Pancreas (tissue), 10 donors: ENCODE measurements around the gene CNDP1. TPM values are rescaled to one million over a fixed set of nuclear protein-coding genes. Genes with fewer than 3 reads are reported as not detected.

Experiments
- ATAC-seq, 4 donors: fragments of 200-7000 bp; cut with Tn5 transposase; one replicate each; pipeline versions ENCODE4 v1.8.0 to v1.9.1; 2020; ENCODE audit warnings: mild to moderate bottlenecking in 4 of 4, moderate library complexity in 4 of 4
- DNase-seq, 6 donors: peaks; one replicate each; pipeline ENCODE4 v3.0.0-alpha.2; 2020
- FAIRE-seq: peaks from 2 replicates; lab custom pipeline; 2012; peaks lifted over from hg19 to GRCh38; lab: Jason Lieb, UNC
- H3K27ac ChIP-seq, 4 donors: fragments of 200-600 bp; sonication (generic); 1 replicate in 3 of 4; 2 replicates in 1 of 4; pipeline versions ENCODE4 v1.5.0 to v1.8.0; 2020
- H3K27me3 ChIP-seq, 4 donors: fragments of 200-600 bp; one replicate each; pipeline ENCODE4 v1.8.0; 2021
- H3K36me3 ChIP-seq, 3 donors: fragments of 200-600 bp; sonication (generic) in 1 of 3; one replicate each; pipeline versions ENCODE4 v1.5.0 to v1.8.0; 2020 to 2021
- H3K4me1 ChIP-seq, 3 donors: fragments of 200-600 bp; one replicate each; pipeline ENCODE4 v1.8.0; 2021
- H3K4me3 ChIP-seq, 4 donors: fragments of 200-600 bp; sonication (generic) in 2 of 4; one replicate each; pipeline versions ENCODE4 v1.5.0 to v1.8.0; 2020 to 2021
- H3K9me3 ChIP-seq, 4 donors: fragments of 200-600 bp; one replicate each; pipeline ENCODE4 v1.8.0; 2021
- CTCF ChIP-seq, 4 donors: fragments of 200-600 bp; sonication (generic) in 3 of 4; IDR thresholded peaks; one replicate each; pipeline versions ENCODE4 v1.5.0 to v1.8.0; 2021; ENCODE audit warnings: antibody characterized with exemption in 4 of 4
- WGBS, 2 donors: extraction: QIAGEN DNeasy Blood & Tissue Kit; methylation state at CpG; one replicate each; pipeline ENCODE4 v1.1.7; 2013; 5-methylcytosine and 5-hydroxymethylcytosine counted together
- intact Hi-C, 3 donors: fragments of 100-400 bp; cut with DNase I; formaldehyde crosslinking; loops; one replicate each; pipeline versions ENCODE4 v1.11.1 to v1.14.2; 2022
- polyA plus RNA-seq, 2 donors: library from polyadenylated mRNA; stranded (reverse); fragments of 200-250 nt; gene quantifications; one replicate each; pipeline ENCODE4 v1.2.3, GENCODE V29; 2013
- total RNA-seq, 6 donors: library from RNA; stranded (reverse); fragmentation: NEBNext Ultra II Directional in 4 of 6; extraction: Animal tissue kit (Norgen Biotek cat#: 25700) in 4 of 6; gene quantifications; one replicate each; pipeline versions ENCODE4 v1.2.1 to v1.2.4, GENCODE V29; 2021 to 2023
- donor health status: healthy with polysubstance abuse.
- donor health status: DM: no; HTN: no; CAD: no; lungs with moderate emphysema.
- donor health status: DM: no; HTN: no; CAD: no.
- donor health status: control.
- donor health status: control.
- donor health status: Bipolar disorder and iron deficiency.
- donor health status: DM: yes; HTN: yes; CAD: no.
- donor health status: DM: no; HTN: no; CAD: no.
- donor health status: DM: no; HTN: no; CAD: no.
- donor health status: DM: yes; HTN: yes; CAD: no.

The CNDP1 gene
- total and polyA plus RNA-seq, 8 donors, result 0.09 to 0.84 (median 0.21) TPM; not detected in 2

- intact Hi-C loops, result loop anchor here in 1 of 3 donors (10.0 kb wide), 1 partner anchor 351 kb away; no protein-coding TSS in a partner anchor
Observed at GRCh38 chr18:74546007-74546406, 11.7 kb downstream of the CNDP1 start.

DNA sequence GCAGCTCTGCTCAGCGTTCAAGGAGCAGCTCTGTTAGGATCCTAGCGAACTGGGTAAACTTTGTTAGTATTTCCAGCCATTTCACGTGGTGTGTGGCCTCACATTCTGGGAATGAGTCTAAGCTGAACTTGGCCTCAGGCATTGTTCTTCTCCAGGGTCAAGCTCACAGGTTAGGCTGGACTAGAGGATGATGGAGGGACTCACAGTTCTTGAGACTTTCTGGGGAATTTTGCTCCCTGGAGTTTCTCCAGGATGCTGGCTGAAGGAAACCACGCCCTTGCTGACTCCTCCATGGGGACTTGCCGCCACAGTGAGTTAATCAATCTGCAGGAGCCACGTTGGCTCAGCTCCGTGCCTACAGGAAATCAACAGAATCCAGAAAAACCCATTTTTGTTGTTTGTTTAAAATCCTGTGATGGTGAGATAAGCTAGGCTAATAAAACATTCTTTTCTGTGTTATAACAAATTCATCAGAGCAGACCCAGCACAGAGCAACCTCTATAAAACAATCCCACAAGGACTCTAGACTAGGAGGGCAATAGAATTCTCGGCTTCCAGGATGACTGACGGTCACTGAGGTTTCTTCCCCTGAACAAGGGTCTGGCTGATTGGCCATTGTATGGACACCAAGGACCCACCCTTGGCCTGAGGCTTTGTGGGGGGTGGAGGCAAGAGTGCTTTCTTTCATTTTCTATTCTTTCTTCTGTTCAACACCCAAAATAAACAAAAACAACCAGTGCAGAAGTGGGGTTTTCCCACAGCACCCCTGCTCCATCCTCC, 12.6 kb downstream of the CNDP1 start:
- H3K9me3 ChIP-seq, result no peaks in the 10 kb centered on the region
- H3K36me3 ChIP-seq, result no peaks in the 10 kb centered on the region
- WGBS, 2 donors, result 52 to 53% methylated on average over 9 of the region's 9 CpGs
- FAIRE-seq (no peak), ATAC-seq (peak in 3 of 4 donors; percentile 40 to 49 (median 47)), DNase-seq (no peak)
- peak overlapping the region in 3 of 4 donors; percentile 25 to 64 (median 31) for H3K27ac ChIP-seq
- peaks cover 0 to 13% (median 0%) of the 10 kb centered on the region in 3 donors for H3K4me1 ChIP-seq
- no peak for TF ChIP-seq CTCF (IDR thresholded peaks at IDR 0.05)
- no peak overlapping the region for H3K4me3 ChIP-seq
- H3K27me3 ChIP-seq, result no peaks in the 10 kb centered on the region
- intact Hi-C loops, result loop anchor here in 1 of 3 donors (10.0 kb wide), 1 partner anchor 352 kb away; no protein-coding TSS in a partner anchor

More at GRCh38 chr18:74546007-74546406, 11.7 kb downstream of the CNDP1 start:
- no peak for TF ChIP-seq CTCF (IDR thresholded peaks at IDR 0.05)
- Histone ChIP-seq H3K27me3 (no peaks in the 10 kb centered on the region), H3K4me1 (peaks cover 0 to 13% (median 0%) of the 10 kb centered on the region in 3 donors), H3K9me3 (no peaks in the 10 kb centered on the region), H3K36me3 (no peaks in the 10 kb centered on the region), H3K27ac (peak overlapping the region in 1 of 4 donors; percentile 64), H3K4me3 (no peak overlapping the region)
- no peak for FAIRE-seq
- 91 to 94% methylated on average over 11 of the region's 11 CpGs for WGBS, 2 donors
- no peak for DNase-seq
- ATAC-seq, result no peak

- no peak for TF ChIP-seq CTCF (IDR thresholded peaks at IDR 0.05)
- intact Hi-C loops, result loop anchor here in 1 of 3 donors (10.0 kb wide), 1 partner anchor 353 kb away; no protein-coding TSS in a partner anchor
- H3K4me1 ChIP-seq, result peaks cover 0 to 7% (median 0%) of the 10 kb centered on the region in 3 donors
- H3K4me3 ChIP-seq, result no peak overlapping the region
- DNase-seq (no peak), ATAC-seq (no peak), FAIRE-seq (no peak)
- no peaks in the 10 kb centered on the region for H3K27me3 ChIP-seq
- WGBS, 2 donors, result 95 to 98% methylated on average over 7 of the region's 7 CpGs
- no peaks in the 10 kb centered on the region for H3K9me3 ChIP-seq
- H3K27ac ChIP-seq, result no peak overlapping the region
- no peaks in the 10 kb centered on the region for H3K36me3 ChIP-seq
Observed at GRCh38 chr18:74547860-74548259, 13.6 kb downstream of the CNDP1 start.

DNA sequence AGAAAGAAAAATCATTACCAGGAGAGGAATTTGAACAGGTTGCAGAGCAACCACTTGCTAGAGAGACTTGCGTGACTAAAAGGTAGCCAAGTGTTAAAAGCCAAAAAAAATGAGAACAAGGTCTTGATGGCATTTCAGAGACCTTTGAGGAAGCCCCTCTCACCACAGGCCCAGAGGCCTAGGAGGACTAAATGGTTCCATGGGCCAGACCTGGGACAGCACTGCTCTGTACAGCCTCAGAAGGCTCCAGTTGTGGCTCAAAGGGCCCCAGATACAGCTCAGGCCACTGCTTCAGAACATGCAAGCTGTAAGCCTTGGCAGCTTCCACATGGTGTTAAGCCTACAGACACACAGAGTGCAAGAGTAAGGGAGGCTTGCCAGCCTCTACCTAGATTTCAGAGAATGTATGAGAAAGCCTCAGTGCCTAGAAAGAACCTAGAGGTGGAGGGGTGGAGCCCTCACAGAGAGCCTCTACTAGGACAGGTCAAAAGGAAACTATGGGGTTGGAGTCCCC, 15.3 kb downstream of the CNDP1 start:
- Histone ChIP-seq H3K4me1 (peaks cover 0 to 7% (median 0%) of the 10 kb centered on the region in 3 donors), H3K27ac (no peak overlapping the region), H3K36me3 (no peaks in the 10 kb centered on the region), H3K4me3 (no peak overlapping the region), H3K27me3 (no peaks in the 10 kb centered on the region), H3K9me3 (no peaks in the 10 kb centered on the region)
- DNase-seq (no peak), FAIRE-seq (no peak), ATAC-seq (no peak)
- TF ChIP-seq CTCF (IDR thresholded peaks at IDR 0.05), result no peak
- 52 to 61% methylated on average over 1 of the region's 1 CpG for WGBS, 2 donors
- intact Hi-C loops, result loop anchor here (5.0 to 10.0 kb wide), 4 partner anchors 45 to 355 kb away; no protein-coding TSS in a partner anchor
